Lower leg skin (tissue), 3 donors: ENCODE measurements around the gene DAGLB.

Experiments
- POLR2A ChIP-seq, 2 donors: fragments of 450-650 bp; IDR thresholded peaks; one replicate each; pipeline ENCODE4 v1.6.1; 2016 to 2017; ENCODE audit warnings: antibody characterized with exemption in 2 of 2, mild to moderate bottlenecking in 1 of 2, moderate library complexity in 1 of 2
- TF ChIP-seq, protein P1 (sequence below), 3 donors: fragments of 450-650 bp; IDR thresholded peaks; one replicate each; pipeline ENCODE4 v1.5.1; 2016; ENCODE audit warnings: antibody characterized with exemption in 3 of 3, mild to moderate bottlenecking in 3 of 3, moderate library complexity in 2 of 3

DNA sequence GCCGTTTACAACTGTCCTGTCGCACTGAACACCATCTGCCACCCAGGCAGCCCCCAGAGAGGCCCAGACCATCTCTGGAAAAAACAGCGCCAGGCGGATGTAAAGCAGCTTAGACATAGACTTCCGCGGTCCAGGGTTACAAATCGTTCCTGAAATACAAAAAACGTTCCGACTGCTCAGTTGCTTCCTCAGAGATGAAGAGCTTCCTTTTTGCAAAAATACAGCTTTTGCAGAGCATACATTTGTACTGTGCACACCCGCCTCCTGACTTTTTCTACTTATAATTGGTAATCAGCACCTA lies 11.4 kb downstream of the DAGLB start:
- TF ChIP-seq, protein P1, sequence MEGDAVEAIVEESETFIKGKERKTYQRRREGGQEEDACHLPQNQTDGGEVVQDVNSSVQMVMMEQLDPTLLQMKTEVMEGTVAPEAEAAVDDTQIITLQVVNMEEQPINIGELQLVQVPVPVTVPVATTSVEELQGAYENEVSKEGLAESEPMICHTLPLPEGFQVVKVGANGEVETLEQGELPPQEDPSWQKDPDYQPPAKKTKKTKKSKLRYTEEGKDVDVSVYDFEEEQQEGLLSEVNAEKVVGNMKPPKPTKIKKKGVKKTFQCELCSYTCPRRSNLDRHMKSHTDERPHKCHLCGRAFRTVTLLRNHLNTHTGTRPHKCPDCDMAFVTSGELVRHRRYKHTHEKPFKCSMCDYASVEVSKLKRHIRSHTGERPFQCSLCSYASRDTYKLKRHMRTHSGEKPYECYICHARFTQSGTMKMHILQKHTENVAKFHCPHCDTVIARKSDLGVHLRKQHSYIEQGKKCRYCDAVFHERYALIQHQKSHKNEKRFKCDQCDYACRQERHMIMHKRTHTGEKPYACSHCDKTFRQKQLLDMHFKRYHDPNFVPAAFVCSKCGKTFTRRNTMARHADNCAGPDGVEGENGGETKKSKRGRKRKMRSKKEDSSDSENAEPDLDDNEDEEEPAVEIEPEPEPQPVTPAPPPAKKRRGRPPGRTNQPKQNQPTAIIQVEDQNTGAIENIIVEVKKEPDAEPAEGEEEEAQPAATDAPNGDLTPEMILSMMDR (IDR thresholded peaks at IDR 0.05): no peak
- no peak for TF ChIP-seq POLR2A (IDR thresholded peaks at IDR 0.05)
